ENCODE results near the gene CRYZL1.

GRCh38 chr21:33666153-33666552 lies 24.6 kb upstream of the CRYZL1 start:
- no peak for TF ChIP-seq POLR2A (IDR thresholded peaks at IDR 0.05)
- TF ChIP-seq CTCF (IDR thresholded peaks at IDR 0.05), result no peak
